Endothelial cell of umbilical vein (primary cell): ENCODE results near the gene PHACTR1. TPM values are rescaled to one million over a fixed set of nuclear protein-coding genes. Genes with fewer than 3 reads are reported as not detected.

Experiments used
- BruUV-seq: library from RNA; stranded (reverse); fragments of 400-500 nt; replicated peaks from 2 replicates; lab custom pipeline; 2021; lab: Mats Ljungman, UMichigan
- CTCF ChIA-PET: fragments of 300-600, 350-600 bp; sonication (Branson Sonifier 250); formaldehyde crosslinking; loops from one replicate; lab custom pipeline; 2021; ENCODE audit warnings: antibody characterized with exemption, inconsistent platforms; lab: Charles Lee
- POLR2A ChIA-PET: fragments of 300-600, 350-600 bp; sonication (Branson Sonifier 250); formaldehyde crosslinking; loops from one replicate; lab custom pipeline; 2021; ENCODE audit warnings: antibody characterized with exemption, inconsistent platforms; lab: Charles Lee
- DNase-seq: peaks from one replicate; pipeline ENCODE4 v3.0.0-alpha.2; 2011; ENCODE audit warnings: low read depth, low spot score
- FAIRE-seq: peaks from 2 replicates; lab custom pipeline; 2011; peaks lifted over from hg19 to GRCh38; lab: Jason Lieb, UNC
- H2AFZ ChIP-seq: 2 replicates; pipeline ENCODE4 v1.6.0; 2012; ENCODE audit warnings: low read depth, low read length, control low read depth, inconsistent platforms
- H3K27ac ChIP-seq: 2 replicates; pipeline ENCODE4 v1.5.1; 2011; ENCODE audit warnings: low read depth, mild to moderate bottlenecking, control low read depth, low read length, moderate library complexity; ENCODE audit not compliant: insufficient read depth
- H3K27me3 ChIP-seq, 2 experiments: 2 replicates each; pipeline versions ENCODE4 v1.6.0 to v1.6.1; 2011; ENCODE audit warnings: low read length in 2 of 2, mixed read lengths in 1 of 2; ENCODE audit not compliant: control insufficient read depth in 2 of 2, insufficient read depth in 2 of 2
- H3K36me3 ChIP-seq, 2 experiments: 2 replicates in 1 of 2; 3 replicates in 1 of 2; pipeline ENCODE4 v1.5.1; 2011; ENCODE audit warnings: low read length in 2 of 2, mild to moderate bottlenecking in 1 of 2, moderate library complexity in 1 of 2; ENCODE audit not compliant: control insufficient read depth in 2 of 2, insufficient read depth in 2 of 2; ENCODE audit errors: extremely low read depth in 1 of 2
- H3K4me1 ChIP-seq: 3 replicates; pipeline ENCODE4 v1.5.1; 2011; ENCODE audit warnings: mild to moderate bottlenecking, low read length; ENCODE audit not compliant: control insufficient read depth, insufficient read depth; ENCODE audit errors: extremely low read depth
- H3K4me2 ChIP-seq: 2 replicates; pipeline ENCODE4 v1.6.1; 2011; ENCODE audit warnings: low read length, control low read depth, mixed read lengths; ENCODE audit not compliant: insufficient read depth
- H3K4me3 ChIP-seq, 3 experiments: fragments of 200-600 bp in 1 of 3; sonication (generic), shearing (Covaris generic) in 1 of 3; replicated peaks in 1 of 3; 2 replicates each; pipeline ENCODE4 v1.5.1; 2011 to 2016; ENCODE audit warnings: control low read depth in 3 of 3, low read length in 3 of 3, mild to moderate bottlenecking in 2 of 3, inconsistent platforms in 1 of 3, low read depth in 1 of 3, moderate library complexity in 1 of 3; ENCODE audit not compliant: insufficient read depth in 1 of 3
- H3K79me2 ChIP-seq: 2 replicates; pipeline ENCODE4 v1.6.0; 2012; ENCODE audit warnings: low read length, inconsistent platforms; ENCODE audit not compliant: control insufficient read depth, insufficient read depth
- H3K9ac ChIP-seq: replicated peaks from 2 replicates; pipeline ENCODE3; 2011; ENCODE audit warnings: low read length, control low read depth; ENCODE audit not compliant: insufficient read depth; ENCODE audit errors: extremely low read depth
- H3K9me1 ChIP-seq: replicated peaks from 3 replicates; pipeline ENCODE4 v1.6.0; 2011; ENCODE audit warnings: mild to moderate bottlenecking, low read length; ENCODE audit not compliant: control insufficient read depth, insufficient read depth; ENCODE audit errors: extremely low read depth
- H3K9me3 ChIP-seq: replicated peaks from 2 replicates; pipeline ENCODE4 v1.5.1; 2012; ENCODE audit warnings: low read length, inconsistent platforms; ENCODE audit not compliant: control insufficient read depth, insufficient read depth
- H4K20me1 ChIP-seq: replicated peaks from 2 replicates; pipeline ENCODE3; 2011; ENCODE audit warnings: mild to moderate bottlenecking, low read length; ENCODE audit not compliant: control insufficient read depth, insufficient read depth; ENCODE audit errors: extremely low read depth
- EZH2 ChIP-seq: IDR thresholded peaks from 2 replicates; pipeline ENCODE4 v1.6.1; 2012; ENCODE audit warnings: borderline replicate concordance, low read depth, mild to moderate bottlenecking, moderate library complexity, low read length, inconsistent platforms; ENCODE audit not compliant: severe bottlenecking
- FOS ChIP-seq: IDR thresholded peaks from 2 replicates; pipeline ENCODE4 v1.6.1; 2011; ENCODE audit warnings: mild to moderate bottlenecking, low read length, moderate library complexity, borderline replicate concordance; ENCODE audit not compliant: insufficient read depth
- GATA2 ChIP-seq: IDR thresholded peaks from 2 replicates; pipeline ENCODE4 v1.7.0; 2011; ENCODE audit warnings: low read depth, mild to moderate bottlenecking, moderate library complexity, mixed read lengths, low read length; ENCODE audit not compliant: insufficient read length, insufficient read depth
- JUN ChIP-seq: IDR thresholded peaks from 2 replicates; pipeline ENCODE4 v1.6.1; 2011; ENCODE audit warnings: borderline replicate concordance, low read depth; ENCODE audit not compliant: insufficient read length, insufficient read depth
- MYC ChIP-seq: IDR thresholded peaks from one replicate; pipeline ENCODE4 v1.6.1; 2011; ENCODE audit warnings: mild to moderate bottlenecking, low read depth, low read length
- POLR2A ChIP-seq: IDR thresholded peaks from 2 replicates; pipeline ENCODE4 v1.6.1; 2012; ENCODE audit warnings: low read depth, mild to moderate bottlenecking, control low read depth, low read length
- POLR2AphosphoS5 ChIP-seq: IDR thresholded peaks from 2 replicates; pipeline ENCODE4 v1.6.1; 2012; ENCODE audit warnings: low read depth, mild to moderate bottlenecking, control low read depth, low read length, moderate library complexity; ENCODE audit not compliant: insufficient read depth
- dilution Hi-C: fragments of 300-500 bp; cut with MboI; formaldehyde crosslinking; loops from one replicate; pipeline ENCODE4 v1.15.0; 2019; ENCODE audit warnings: low sequenced_read_pairs; ENCODE audit not compliant: extremely low pct_ligation_motif_present
- intact Hi-C: fragments of 100-400 bp; cut with micrococcal nuclease; formaldehyde crosslinking; loops from one replicate; pipeline ENCODE4 v1.10.0; 2022
- polyA plus RNA-seq, 4 experiments: library from polyadenylated mRNA; depleted of rRNA in 3 of 4; stranded (reverse) in 3 of 4; unstranded in 1 of 4; fragments of >200 nt; gene quantifications; 2 replicates each; pipeline versions ENCODE4 v1.2.1 to v1.2.3, GENCODE V29; 2011 to 2012; ENCODE audit warnings: missing spikeins in 1 of 4
- total RNA-seq: library from RNA; stranded (reverse); gene quantifications from 2 replicates; pipeline ENCODE4 v1.2.3, GENCODE V29; 2021
- TF ChIP-seq, protein P1 (sequence below), 2 donors: IDR thresholded peaks; 1 replicate in 1 of 2; 2 replicates in 1 of 2; pipeline ENCODE4 v1.5.1; 2011; ENCODE audit warnings: low read length in 2 of 2, mild to moderate bottlenecking in 2 of 2, moderate library complexity in 2 of 2, control low read depth in 1 of 2, inconsistent platforms in 1 of 2, low read depth in 1 of 2; ENCODE audit not compliant: insufficient read depth in 1 of 2; ENCODE audit errors: extremely low read depth in 1 of 2
- TF ChIP-seq, protein P2 (sequence below): IDR thresholded peaks from 2 replicates; pipeline ENCODE4 v1.6.1; 2011; ENCODE audit not compliant: insufficient read depth, insufficient read length

Gene PHACTR1
- total and polyA plus RNA-seq, 2 donors (not counting 3 experiments of a cell fraction or from before 2014, with no cell fraction given) = 2.4 to 23.2 TPM

DNA sequence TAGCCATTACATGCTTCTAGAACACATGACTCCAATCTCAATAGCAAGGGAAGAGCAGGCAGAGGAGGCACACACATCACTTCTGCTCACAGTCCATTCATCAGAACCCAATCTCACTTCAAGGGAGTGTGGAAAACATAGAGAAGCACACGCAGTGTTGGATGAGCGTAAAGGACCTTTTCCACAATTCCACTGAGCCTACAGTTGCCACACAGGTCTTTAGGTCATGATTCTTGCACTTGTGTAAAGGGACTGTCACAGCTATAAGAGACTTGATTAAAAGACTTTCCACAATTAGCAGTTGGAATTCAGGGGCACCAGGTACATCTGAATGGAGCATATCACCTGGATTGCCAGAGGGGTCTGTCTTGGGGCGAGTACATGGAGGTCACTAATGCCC is 525.6 kb downstream of the PHACTR1 start:
- Histone ChIP-seq H3K4me2 (no peak overlapping the region), H3K79me2 (no peaks in the 10 kb centered on the region), H3K4me3 (no peak overlapping the region), H3K27ac (no peak overlapping the region), H3K27me3 (no peaks in the 10 kb centered on the region), H3K36me3 (no peaks in the 10 kb centered on the region), H3K9ac (no peak overlapping the region), H3K9me1 (no peaks in the 10 kb centered on the region), H3K9me3 (no peaks in the 10 kb centered on the region), H4K20me1 (no peaks in the 10 kb centered on the region), H3K4me1 (no peaks in the 10 kb centered on the region), H2AFZ (no peak overlapping the region)
- intact Hi-C loops (no loop called here), dilution Hi-C loops (no loop called here)
- FAIRE-seq (no peak), DNase-seq (no peak)
- BruUV-seq = no TSS peak
- no peak for TF ChIP-seq EZH2
- TF ChIP-seq MYC = no peak
- TF ChIP-seq, protein P1, sequence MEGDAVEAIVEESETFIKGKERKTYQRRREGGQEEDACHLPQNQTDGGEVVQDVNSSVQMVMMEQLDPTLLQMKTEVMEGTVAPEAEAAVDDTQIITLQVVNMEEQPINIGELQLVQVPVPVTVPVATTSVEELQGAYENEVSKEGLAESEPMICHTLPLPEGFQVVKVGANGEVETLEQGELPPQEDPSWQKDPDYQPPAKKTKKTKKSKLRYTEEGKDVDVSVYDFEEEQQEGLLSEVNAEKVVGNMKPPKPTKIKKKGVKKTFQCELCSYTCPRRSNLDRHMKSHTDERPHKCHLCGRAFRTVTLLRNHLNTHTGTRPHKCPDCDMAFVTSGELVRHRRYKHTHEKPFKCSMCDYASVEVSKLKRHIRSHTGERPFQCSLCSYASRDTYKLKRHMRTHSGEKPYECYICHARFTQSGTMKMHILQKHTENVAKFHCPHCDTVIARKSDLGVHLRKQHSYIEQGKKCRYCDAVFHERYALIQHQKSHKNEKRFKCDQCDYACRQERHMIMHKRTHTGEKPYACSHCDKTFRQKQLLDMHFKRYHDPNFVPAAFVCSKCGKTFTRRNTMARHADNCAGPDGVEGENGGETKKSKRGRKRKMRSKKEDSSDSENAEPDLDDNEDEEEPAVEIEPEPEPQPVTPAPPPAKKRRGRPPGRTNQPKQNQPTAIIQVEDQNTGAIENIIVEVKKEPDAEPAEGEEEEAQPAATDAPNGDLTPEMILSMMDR (IDR thresholded peaks at IDR 0.05; ENCODE audit: extremely low read depth in 1 of 2, insufficient read depth in 1 of 2, low read depth in 1 of 2, low read length in 2 of 2) = no peak
- TF ChIP-seq, protein P2, sequence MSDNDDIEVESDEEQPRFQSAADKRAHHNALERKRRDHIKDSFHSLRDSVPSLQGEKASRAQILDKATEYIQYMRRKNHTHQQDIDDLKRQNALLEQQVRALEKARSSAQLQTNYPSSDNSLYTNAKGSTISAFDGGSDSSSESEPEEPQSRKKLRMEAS = no peak
- no peak for TF ChIP-seq FOS
- TF ChIP-seq POLR2AphosphoS5 = no peak
- TF ChIP-seq GATA2 = no peak
- no peak for TF ChIP-seq POLR2A
- TF ChIP-seq JUN = no peak
- POLR2A ChIA-PET = interaction anchor here (0.7 kb wide), 1 partner anchor 333 kb away, joined by 4 read pairs; no protein-coding TSS in a partner anchor
- CTCF ChIA-PET = interaction anchor here (1.0 to 1.3 kb wide), 2 partner anchors 16 to 47 kb away, joined by 3 read pairs; no protein-coding TSS in a partner anchor
